ENCODE measurements around the gene AMFR. TPM values are rescaled to one million over a fixed set of nuclear protein-coding genes. Genes with fewer than 3 reads are reported as not detected.

Gene AMFR
- total RNA-seq, 1 experiment from 2014 or later = 66.3 TPM

- ChIA-PET CTCF (interaction anchor here (2.4 kb wide), 1 partner anchor 14 kb away, joined by 12 read pairs; no protein-coding TSS in a partner anchor), RAD21 (ENCODE audit: low non-redundant PET in 1 of 2, low total read pairs in 2 of 2, uncharacterized antibody in 2 of 2, unreplicated experiment in 2 of 2) (no interaction called here), POLR2A (no interaction called here)
- Histone ChIP-seq H3K79me2 (ENCODE audit: insufficient read depth, low read length) (0 out of 2 replicates have a peak, but pooled peaks cover 7% of the 10 kb centered on the region), H4K20me1 (ENCODE audit: insufficient read depth) (no peaks in the 10 kb centered on the region), H3K9ac (ENCODE audit: low read length) (no peak overlapping the region), H3K4me2 (ENCODE audit: low read length) (no peak overlapping the region), H3K27me3 (ENCODE audit: insufficient read depth, low read length) (no peaks in the 10 kb centered on the region), H3K36me3 (ENCODE audit: control insufficient read depth in 1 of 2, insufficient read depth in 2 of 2, low read length in 2 of 2) (peaks cover 6 to 9% of the 10 kb centered on the region in 2 experiments; a peak in 3 of 4 replicates), H3K9me3 (ENCODE audit: control insufficient read depth in 1 of 2, insufficient read depth in 1 of 2, low read depth in 1 of 2, low read length in 2 of 2) (no peaks in the 10 kb centered on the region), H3K9me2 (ENCODE audit: insufficient read depth) (no peaks in the 10 kb centered on the region), H2AFZ (ENCODE audit: low read depth, low read length, poor library complexity, severe bottlenecking) (no peak overlapping the region), H3K4me3 (replicated peaks in 1 of 2; ENCODE audit: low read depth in 1 of 2, low read length in 2 of 2) (no peak overlapping the region), H3K4me1 (ENCODE audit: control insufficient read depth in 1 of 2, insufficient read depth in 2 of 2, low read length in 2 of 2) (peaks cover 0 to 14% of the 10 kb centered on the region in 2 experiments; a peak in 1 of 4 replicates), H3K27ac (ENCODE audit: low read depth, low read length) (no peak overlapping the region)
- TF ChIP-seq ZNF274 (IDR thresholded peaks at IDR 0.05; ENCODE audit: low read depth, low read length) = no peak
- TF ChIP-seq POLR2AphosphoS5 (IDR thresholded peaks at IDR 0.05; ENCODE audit: low read depth, low read length) = no peak
- no peak for TF ChIP-seq TCF7L2 (IDR thresholded peaks at IDR 0.05; ENCODE audit: borderline replicate concordance, extremely low read depth, insufficient read depth, insufficient read length)
- TF ChIP-seq EGR1 (IDR thresholded peaks at IDR 0.05; ENCODE audit: low read depth) = no peak
- no peak for TF ChIP-seq SP1 (IDR thresholded peaks at IDR 0.05; ENCODE audit: low read depth)
- TF ChIP-seq ATF3 (IDR thresholded peaks at IDR 0.05) = no peak
- TF ChIP-seq SRF (IDR thresholded peaks at IDR 0.05; ENCODE audit: low read depth) = no peak
- no peak for TF ChIP-seq CBX3 (IDR thresholded peaks at IDR 0.05; ENCODE audit: low read depth)
- no peak for TF ChIP-seq POLR2A (IDR thresholded peaks at IDR 0.05; ENCODE audit: borderline replicate concordance, extremely low read depth, insufficient read depth, insufficient read length)
- TF ChIP-seq MAX (IDR thresholded peaks at IDR 0.05) = no peak
- TF ChIP-seq REST (IDR thresholded peaks at IDR 0.05; ENCODE audit: low read depth) = no peak
- TF ChIP-seq CTCF (IDR thresholded peaks at IDR 0.05 in 2 of 3, conservative IDR thresholded peaks at IDR 0.05 in 1 of 3; ENCODE audit: borderline replicate concordance in 1 of 3, insufficient read depth in 1 of 3, low read depth in 2 of 3, low read length in 2 of 3) = no peak
- no peak for TF ChIP-seq RAD21 (IDR thresholded peaks at IDR 0.05; ENCODE audit: low read depth)
- TF ChIP-seq ZFX (IDR thresholded peaks at IDR 0.05) = no peak
- no peak for TF ChIP-seq EZH2phosphoT487 (IDR thresholded peaks at IDR 0.05; ENCODE audit: borderline replicate concordance)
- intact Hi-C loops (cut with micrococcal nuclease) = no loop called here
- ATAC-seq (no peak), DNase-seq (ENCODE audit: low read depth, low spot score) (no peak)
- BruUV-seq (replicated peaks) = no TSS peak
These were observed 55.0 kb downstream of the AMFR start for GRCh38 chr16:56370185-56370874.

All from HCT116 (cell line).